Upper lobe of right lung (tissue), 1 donor: ENCODE results near the gene OGT. TPM values are rescaled to one million over a fixed set of nuclear protein-coding genes. Genes with fewer than 3 reads are reported as not detected.
"Not testable (repeated sequence)": the region's sequence is repeated elsewhere in the genome, so short reads cannot be mapped to it uniquely, and the experiment has no call there.

ENCODE experiments used
- ATAC-seq: fragments of 200-7000 bp; cut with Tn5 transposase; one replicate; pipeline ENCODE4 v1.9.1; 2020; ENCODE audit warnings: mild to moderate bottlenecking, moderate library complexity
- DNase-seq: peaks from one replicate; pipeline ENCODE4 v3.0.0-alpha.2; 2020
- H3K27ac ChIP-seq: fragments of 200-600 bp; one replicate; pipeline ENCODE4 v1.8.0; 2022
- H3K27me3 ChIP-seq: fragments of 200-600 bp; one replicate; pipeline ENCODE4 v1.8.0; 2022; ENCODE audit warnings: mild to moderate bottlenecking
- H3K36me3 ChIP-seq: fragments of 200-600 bp; one replicate; pipeline ENCODE4 v1.8.0; 2022
- H3K4me1 ChIP-seq: fragments of 200-600 bp; one replicate; pipeline ENCODE4 v1.8.0; 2022
- H3K4me3 ChIP-seq: fragments of 200-600 bp; one replicate; pipeline ENCODE4 v1.8.0; 2022; ENCODE audit warnings: mild to moderate bottlenecking
- H3K9me3 ChIP-seq: fragments of 200-600 bp; one replicate; pipeline ENCODE4 v1.8.0; 2022
- intact Hi-C: fragments of 100-400 bp; cut with DNase I; formaldehyde crosslinking; loops from one replicate; pipeline ENCODE4 v1.11.0; 2022
- total RNA-seq: library from RNA; stranded (reverse); fragmentation: NEBNext Ultra II Directional; extraction: Animal tissue kit (Norgen Biotek cat#: 25700); gene quantifications from one replicate; pipeline ENCODE4 v1.2.1, GENCODE V29; 2021
- TF ChIP-seq, protein P1 (sequence below): fragments of 200-600 bp; IDR thresholded peaks from one replicate; pipeline ENCODE4 v1.8.0; 2022; ENCODE audit warnings: antibody characterized with exemption
- donor health status: DM: no; HTN: yes; CAD: no; lungs with severe emphysema.

OGT gene
- total RNA-seq, 1 donor from 2014 or later = 129 TPM

GRCh38 chrX:71565474-71566041 lies 32.7 kb downstream of the OGT start:
- H3K9me3 ChIP-seq = no peaks in the 10 kb centered on the region
- TF ChIP-seq, protein P1, sequence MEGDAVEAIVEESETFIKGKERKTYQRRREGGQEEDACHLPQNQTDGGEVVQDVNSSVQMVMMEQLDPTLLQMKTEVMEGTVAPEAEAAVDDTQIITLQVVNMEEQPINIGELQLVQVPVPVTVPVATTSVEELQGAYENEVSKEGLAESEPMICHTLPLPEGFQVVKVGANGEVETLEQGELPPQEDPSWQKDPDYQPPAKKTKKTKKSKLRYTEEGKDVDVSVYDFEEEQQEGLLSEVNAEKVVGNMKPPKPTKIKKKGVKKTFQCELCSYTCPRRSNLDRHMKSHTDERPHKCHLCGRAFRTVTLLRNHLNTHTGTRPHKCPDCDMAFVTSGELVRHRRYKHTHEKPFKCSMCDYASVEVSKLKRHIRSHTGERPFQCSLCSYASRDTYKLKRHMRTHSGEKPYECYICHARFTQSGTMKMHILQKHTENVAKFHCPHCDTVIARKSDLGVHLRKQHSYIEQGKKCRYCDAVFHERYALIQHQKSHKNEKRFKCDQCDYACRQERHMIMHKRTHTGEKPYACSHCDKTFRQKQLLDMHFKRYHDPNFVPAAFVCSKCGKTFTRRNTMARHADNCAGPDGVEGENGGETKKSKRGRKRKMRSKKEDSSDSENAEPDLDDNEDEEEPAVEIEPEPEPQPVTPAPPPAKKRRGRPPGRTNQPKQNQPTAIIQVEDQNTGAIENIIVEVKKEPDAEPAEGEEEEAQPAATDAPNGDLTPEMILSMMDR = no peak
- H3K4me1 ChIP-seq = no peaks in the 10 kb centered on the region
- H3K27ac ChIP-seq = no peak overlapping the region
- no peak overlapping the region for H3K4me3 ChIP-seq
- no peak for ATAC-seq
- DNase-seq = no peak
- peaks cover 86% of the 10 kb centered on the region for H3K36me3 ChIP-seq
- no peaks in the 10 kb centered on the region for H3K27me3 ChIP-seq
- intact Hi-C loops = loop anchor here (10.0 kb wide), 1 partner anchor 161 kb away; no protein-coding TSS in a partner anchor

DNA sequence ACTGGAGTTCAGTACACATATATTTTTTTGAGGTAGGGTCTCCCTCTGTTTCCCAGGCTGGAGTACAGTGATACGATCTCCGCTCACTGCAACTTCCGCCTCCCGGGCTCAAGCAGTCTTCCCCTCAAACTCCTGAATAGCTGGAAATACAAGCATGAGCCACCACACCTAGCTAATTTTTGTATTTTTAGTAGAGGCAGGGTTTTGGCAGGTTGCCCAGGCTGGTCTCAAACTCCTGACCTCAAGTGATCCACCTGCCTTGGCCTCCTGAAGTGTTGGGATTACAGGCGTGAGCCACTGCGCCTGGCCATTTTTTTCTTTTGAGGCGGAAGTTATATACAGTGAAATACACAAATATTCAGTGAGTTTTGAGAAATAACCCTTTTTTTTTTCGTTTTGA lies 38.5 kb downstream of the OGT start:
- H3K27ac ChIP-seq, H3K27me3 ChIP-seq, H3K9me3 ChIP-seq, H3K4me3 ChIP-seq, ATAC-seq, H3K4me1 ChIP-seq: not testable (repeated sequence)
- DNase-seq = peak; percentile 64
- intact Hi-C loops = loop anchor here (10.0 kb wide), 1 partner anchor 187 kb away; no protein-coding TSS in a partner anchor
- H3K36me3 ChIP-seq = peaks cover 71% of the 10 kb centered on the region

DNA sequence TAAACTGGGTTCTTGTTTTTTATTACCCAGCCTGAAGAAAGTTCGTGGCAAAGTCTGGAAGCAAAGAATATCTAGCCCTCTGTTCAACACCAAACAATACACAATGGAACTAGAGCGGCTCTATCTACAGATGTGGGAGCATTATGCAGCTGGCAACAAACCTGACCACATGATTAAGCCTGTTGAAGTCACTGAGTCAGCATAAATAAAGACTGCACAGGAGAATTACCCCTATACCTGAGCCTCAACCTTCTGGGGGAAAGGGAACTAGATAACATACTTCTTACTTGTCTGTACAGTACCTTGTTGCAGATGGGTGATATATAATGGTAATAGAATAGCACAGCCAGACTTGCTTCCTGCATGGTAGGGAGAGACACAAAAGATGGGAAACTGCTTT lies 40.7 kb downstream of the OGT start:
- Histone ChIP-seq H3K27me3 (no peaks in the 10 kb centered on the region), H3K4me3 (no peak overlapping the region), H3K36me3 (peaks cover 50% of the 10 kb centered on the region), H3K4me1 (no peaks in the 10 kb centered on the region), H3K9me3 (no peaks in the 10 kb centered on the region), H3K27ac (no peak overlapping the region)
- no peak for DNase-seq
- ATAC-seq = no peak
- TF ChIP-seq, protein P1 = no peak
- intact Hi-C loops = loop anchor here (10.0 kb wide), 1 partner anchor 189 kb away; no protein-coding TSS in a partner anchor

- DNase-seq (no peak), ATAC-seq (no peak)
- Histone ChIP-seq H3K36me3 (peaks cover 32% of the 10 kb centered on the region), H3K4me1 (no peaks in the 10 kb centered on the region), H3K27ac (no peak overlapping the region), H3K9me3 (no peaks in the 10 kb centered on the region), H3K4me3 (no peak overlapping the region), H3K27me3 (no peaks in the 10 kb centered on the region)
- TF ChIP-seq, protein P1 = no peak
- intact Hi-C loops = loop anchor here (10.0 kb wide), 1 partner anchor 193 kb away; no protein-coding TSS in a partner anchor
Observed at GRCh38 chrX:71577682-71578081, 44.8 kb downstream of the OGT start.

DNA sequence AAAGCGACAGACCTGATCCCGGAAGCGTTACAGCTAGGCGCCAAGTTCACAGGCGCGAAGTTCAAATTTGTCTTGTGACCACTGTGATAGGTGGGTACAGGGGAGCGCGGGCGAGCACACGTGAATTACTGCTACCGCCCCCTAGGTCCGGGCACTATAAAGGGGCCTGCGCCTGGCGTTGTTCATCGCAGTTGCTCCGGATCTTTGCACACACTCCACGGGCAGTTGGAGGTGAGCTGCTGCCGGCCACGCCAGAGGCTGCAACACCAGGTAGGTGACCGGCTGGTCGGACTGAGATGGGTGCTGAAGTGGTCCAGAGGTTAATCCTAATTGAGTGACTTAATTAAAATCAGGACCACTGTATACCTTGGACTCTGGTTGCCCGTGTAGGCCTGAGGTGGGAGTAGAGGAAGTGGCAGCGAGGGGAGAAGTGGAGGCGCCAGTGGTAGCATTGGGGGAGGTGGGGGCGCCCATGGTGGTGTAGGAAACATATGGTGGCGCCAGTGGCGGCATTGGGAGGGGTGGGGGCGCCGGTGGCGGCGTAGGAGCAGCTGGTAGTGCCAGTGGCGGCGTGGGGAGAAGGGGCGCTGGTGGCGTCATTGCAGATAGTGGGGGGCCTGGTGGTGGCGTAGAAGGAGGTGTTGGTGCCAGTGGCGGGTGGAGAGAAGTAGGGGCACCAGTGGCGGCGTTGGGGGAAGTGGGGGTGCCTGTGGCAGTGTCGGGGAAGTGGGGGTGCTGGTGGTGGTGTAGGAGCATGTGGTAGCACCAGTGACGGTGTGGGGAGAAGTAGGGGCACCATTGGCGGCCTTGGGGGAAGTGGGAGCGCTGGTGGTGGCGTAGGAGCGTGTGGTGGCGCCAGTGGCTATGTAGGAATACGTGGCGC lies 45.6 kb downstream of the OGT start, which contains the start of gene GCNA:
TSS of gene GCNA (plus strand) at position 185 of the 883 bp plus-strand sequence. CDS start 2,385 bp downstream, outside the sequence.
- DNase-seq = no peak
- TF ChIP-seq, protein P1 = no peak
- H3K9me3 ChIP-seq = no peaks in the 10 kb centered on the region
- H3K36me3 ChIP-seq = peaks cover 24% of the 10 kb centered on the region
- no peak within 1 kb of the TSS for H3K27ac ChIP-seq
- H3K27me3 ChIP-seq = no peaks in the 10 kb centered on the region
- no peaks in the 10 kb centered on the region for H3K4me1 ChIP-seq
- H3K4me3 ChIP-seq = no peak within 1 kb of the TSS
- intact Hi-C loops = loop anchor here (10.0 kb wide), 1 partner anchor 194 kb away; no protein-coding TSS in a partner anchor
- ATAC-seq = no peak
